ENCODE measurements around the gene BIN1.

Gene BIN1

DNA sequence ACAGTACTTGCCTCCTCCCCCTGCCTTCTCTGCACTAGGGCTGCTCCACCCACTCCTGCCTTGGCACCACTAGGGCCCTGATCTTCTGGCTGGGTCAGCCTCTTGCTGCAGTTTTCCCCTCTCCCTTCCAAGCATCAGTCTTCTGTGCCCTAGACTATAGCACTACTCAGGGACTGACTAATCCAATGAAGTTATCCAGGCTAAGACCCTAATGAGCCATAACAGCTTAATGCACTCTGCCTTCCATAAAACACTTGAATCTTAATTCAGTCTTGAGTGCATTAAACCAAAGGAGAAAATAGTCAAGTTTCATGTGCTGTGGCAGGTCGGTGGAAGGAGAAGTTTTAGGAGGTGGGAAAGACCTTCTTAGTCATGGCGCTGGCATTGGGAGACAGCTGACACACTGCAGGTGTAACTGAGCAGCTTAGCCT lies 95.7 kb downstream of the BIN1 start:
- no peak overlapping the region for H3K4me2 ChIP-seq (ENCODE audit: low read depth, low read length)
- no peaks in the 10 kb centered on the region for H3K9me3 ChIP-seq (replicated peaks; ENCODE audit: insufficient read depth, low read length)
- no peaks in the 10 kb centered on the region for H4K20me1 ChIP-seq (ENCODE audit: insufficient read depth, low read length)
- H3K79me2 ChIP-seq (ENCODE audit: low read length) = no peaks in the 10 kb centered on the region
- H3K36me3 ChIP-seq (replicated peaks; ENCODE audit: insufficient read depth, low read length) = no peaks in the 10 kb centered on the region
- H3K27ac ChIP-seq (ENCODE audit: low read length) = no peak overlapping the region
- TF ChIP-seq EZH2 (optimal IDR thresholded peaks at IDR 0.05; ENCODE audit: low read depth, low read length) = no peak
- TF ChIP-seq EZH2phosphoT487 (IDR thresholded peaks at IDR 0.05; ENCODE audit: low read length) = no peak
- TF ChIP-seq, protein P1, sequence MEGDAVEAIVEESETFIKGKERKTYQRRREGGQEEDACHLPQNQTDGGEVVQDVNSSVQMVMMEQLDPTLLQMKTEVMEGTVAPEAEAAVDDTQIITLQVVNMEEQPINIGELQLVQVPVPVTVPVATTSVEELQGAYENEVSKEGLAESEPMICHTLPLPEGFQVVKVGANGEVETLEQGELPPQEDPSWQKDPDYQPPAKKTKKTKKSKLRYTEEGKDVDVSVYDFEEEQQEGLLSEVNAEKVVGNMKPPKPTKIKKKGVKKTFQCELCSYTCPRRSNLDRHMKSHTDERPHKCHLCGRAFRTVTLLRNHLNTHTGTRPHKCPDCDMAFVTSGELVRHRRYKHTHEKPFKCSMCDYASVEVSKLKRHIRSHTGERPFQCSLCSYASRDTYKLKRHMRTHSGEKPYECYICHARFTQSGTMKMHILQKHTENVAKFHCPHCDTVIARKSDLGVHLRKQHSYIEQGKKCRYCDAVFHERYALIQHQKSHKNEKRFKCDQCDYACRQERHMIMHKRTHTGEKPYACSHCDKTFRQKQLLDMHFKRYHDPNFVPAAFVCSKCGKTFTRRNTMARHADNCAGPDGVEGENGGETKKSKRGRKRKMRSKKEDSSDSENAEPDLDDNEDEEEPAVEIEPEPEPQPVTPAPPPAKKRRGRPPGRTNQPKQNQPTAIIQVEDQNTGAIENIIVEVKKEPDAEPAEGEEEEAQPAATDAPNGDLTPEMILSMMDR (IDR thresholded peaks at IDR 0.05; ENCODE audit: low read length) = no peak
- H2AFZ ChIP-seq (ENCODE audit: low read length) = no peak overlapping the region
- no peaks in the 10 kb centered on the region for H3K4me1 ChIP-seq (ENCODE audit: low read length)
- H3K9me2 ChIP-seq (replicated peaks; ENCODE audit: insufficient read depth, low read length) = no peaks in the 10 kb centered on the region
- no peak overlapping the region for H3K9ac ChIP-seq (ENCODE audit: low read length)
- H3K4me3 ChIP-seq (ENCODE audit: low read length) = no peak overlapping the region
- H3F3A ChIP-seq (ENCODE audit: insufficient read depth, low read length) = no peaks in the 10 kb centered on the region
- no peak for DNase-seq
- H3K27me3 ChIP-seq (replicated peaks; ENCODE audit: insufficient read depth, low read length) = no peaks in the 10 kb centered on the region

DNA sequence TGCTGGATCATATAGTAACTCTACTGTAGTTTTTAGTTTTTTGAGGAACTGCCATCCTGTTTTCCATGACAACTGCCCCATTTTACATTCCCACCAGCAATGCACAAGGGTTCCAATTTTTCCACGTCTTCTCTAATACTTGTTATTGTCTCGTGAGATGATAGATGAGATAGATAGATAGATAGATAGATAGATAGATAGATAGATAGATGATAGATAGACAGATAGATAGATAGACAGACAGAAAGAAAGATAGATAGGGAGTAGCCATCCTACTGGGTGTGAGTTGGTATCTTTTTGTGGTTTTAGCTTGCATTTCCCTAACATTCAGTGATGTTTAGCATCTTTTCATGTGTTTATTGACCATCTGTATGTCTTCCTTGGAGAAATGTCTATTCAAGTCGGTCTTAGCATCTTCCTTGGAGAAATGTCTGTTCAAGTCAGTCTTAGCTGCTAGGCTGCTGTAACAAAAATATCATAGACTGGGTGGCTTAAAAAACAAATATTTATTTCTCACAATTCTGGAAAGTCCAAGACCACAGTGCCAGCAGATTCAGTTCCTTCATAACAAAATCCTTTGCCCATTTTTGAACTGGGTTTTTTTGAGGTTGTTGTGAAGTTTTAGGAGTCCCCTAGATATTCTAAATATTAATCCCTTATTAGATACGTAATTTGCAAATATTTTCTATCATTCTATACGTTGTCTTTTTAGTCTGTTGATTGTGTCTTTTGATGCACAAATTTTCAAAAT lies 98.5 kb downstream of the BIN1 start:
- H3K4me3 ChIP-seq (ENCODE audit: low read length) = no peak overlapping the region
- DNase-seq = no peak
- H3K27me3 ChIP-seq (replicated peaks; ENCODE audit: insufficient read depth, low read length) = no peaks in the 10 kb centered on the region
- H4K20me1 ChIP-seq (ENCODE audit: insufficient read depth, low read length) = no peaks in the 10 kb centered on the region
- H3K4me2 ChIP-seq (ENCODE audit: low read depth, low read length) = no peak overlapping the region
- H3K27ac ChIP-seq (ENCODE audit: low read length) = no peak overlapping the region
- no peak overlapping the region for H3K9ac ChIP-seq (ENCODE audit: low read length)
- no peaks in the 10 kb centered on the region for H3K9me3 ChIP-seq (replicated peaks; ENCODE audit: insufficient read depth, low read length)
- no peak overlapping the region for H2AFZ ChIP-seq (ENCODE audit: low read length)
- TF ChIP-seq EZH2phosphoT487 (IDR thresholded peaks at IDR 0.05; ENCODE audit: low read length) = no peak
- TF ChIP-seq EZH2 (optimal IDR thresholded peaks at IDR 0.05; ENCODE audit: low read depth, low read length) = no peak
- TF ChIP-seq, protein P1 (IDR thresholded peaks at IDR 0.05; ENCODE audit: low read length) = no peak
- no peaks in the 10 kb centered on the region for H3K9me2 ChIP-seq (replicated peaks; ENCODE audit: insufficient read depth, low read length)
- H3K79me2 ChIP-seq (ENCODE audit: low read length) = no peaks in the 10 kb centered on the region
- no peaks in the 10 kb centered on the region for H3F3A ChIP-seq (ENCODE audit: insufficient read depth, low read length)
- H3K36me3 ChIP-seq (replicated peaks; ENCODE audit: insufficient read depth, low read length) = no peaks in the 10 kb centered on the region
- H3K4me1 ChIP-seq (ENCODE audit: low read length) = no peaks in the 10 kb centered on the region

DNA sequence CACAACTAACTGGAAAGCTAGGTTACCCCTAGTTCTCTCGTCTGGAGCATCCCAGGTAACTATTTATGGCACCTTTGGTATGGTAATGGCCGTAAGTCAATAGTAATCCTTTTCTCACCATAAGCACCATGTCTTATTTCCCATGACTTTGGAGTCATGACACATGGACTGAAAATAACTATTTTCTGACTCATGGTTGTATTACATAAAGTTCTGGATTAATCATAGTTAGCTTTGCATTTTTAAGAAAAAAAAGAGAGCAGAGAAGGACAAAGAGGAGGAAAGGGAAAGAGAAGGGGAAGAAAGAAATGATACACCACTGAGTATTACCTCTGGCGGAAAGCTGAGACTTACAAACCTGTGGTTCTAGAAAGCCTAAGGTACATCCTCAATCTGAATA lies 99.3 kb downstream of the BIN1 start:
- no peak overlapping the region for H3K4me3 ChIP-seq (ENCODE audit: low read length)
- H3K27me3 ChIP-seq (replicated peaks; ENCODE audit: insufficient read depth, low read length) = no peaks in the 10 kb centered on the region
- no peak overlapping the region for H2AFZ ChIP-seq (ENCODE audit: low read length)
- H3K9me2 ChIP-seq (replicated peaks; ENCODE audit: insufficient read depth, low read length) = no peaks in the 10 kb centered on the region
- no peaks in the 10 kb centered on the region for H4K20me1 ChIP-seq (ENCODE audit: insufficient read depth, low read length)
- TF ChIP-seq EZH2phosphoT487 (IDR thresholded peaks at IDR 0.05; ENCODE audit: low read length) = no peak
- H3K27ac ChIP-seq (ENCODE audit: low read length) = no peak overlapping the region
- no peaks in the 10 kb centered on the region for H3K9me3 ChIP-seq (replicated peaks; ENCODE audit: insufficient read depth, low read length)
- H3K4me2 ChIP-seq (ENCODE audit: low read depth, low read length) = no peak overlapping the region
- no peak overlapping the region for H3K9ac ChIP-seq (ENCODE audit: low read length)
- H3K4me1 ChIP-seq (ENCODE audit: low read length) = no peaks in the 10 kb centered on the region
- no peaks in the 10 kb centered on the region for H3F3A ChIP-seq (ENCODE audit: insufficient read depth, low read length)
- no peak for DNase-seq
- no peaks in the 10 kb centered on the region for H3K79me2 ChIP-seq (ENCODE audit: low read length)
- H3K36me3 ChIP-seq (replicated peaks; ENCODE audit: insufficient read depth, low read length) = no peaks in the 10 kb centered on the region

DNA sequence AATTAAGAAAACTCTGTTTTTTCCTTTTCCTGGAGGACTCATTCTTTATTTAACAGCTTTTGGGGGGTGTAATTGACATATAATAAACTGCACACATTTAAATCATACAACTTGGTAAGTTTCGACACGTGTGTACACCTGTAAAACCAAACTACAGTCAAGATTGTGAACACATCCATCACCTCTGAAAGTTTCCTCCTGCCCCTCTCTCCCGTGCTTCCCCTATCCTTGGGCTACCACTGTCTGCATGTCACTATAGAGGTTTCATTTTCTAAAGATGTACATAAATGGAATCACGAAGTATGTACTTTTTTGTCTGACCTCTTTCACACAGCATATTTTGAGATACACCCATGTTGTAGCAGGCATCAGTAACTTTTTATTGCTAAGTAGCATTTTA lies 100.0 kb downstream of the BIN1 start:
- H3K79me2 ChIP-seq (ENCODE audit: low read length) = no peaks in the 10 kb centered on the region
- no peak overlapping the region for H2AFZ ChIP-seq (ENCODE audit: low read length)
- no peak overlapping the region for H3K27ac ChIP-seq (ENCODE audit: low read length)
- no peaks in the 10 kb centered on the region for H3K4me1 ChIP-seq (ENCODE audit: low read length)
- no peaks in the 10 kb centered on the region for H3K27me3 ChIP-seq (replicated peaks; ENCODE audit: insufficient read depth, low read length)
- TF ChIP-seq EZH2 (optimal IDR thresholded peaks at IDR 0.05; ENCODE audit: low read depth, low read length) = no peak
- no peak for TF ChIP-seq EZH2phosphoT487 (IDR thresholded peaks at IDR 0.05; ENCODE audit: low read length)
- TF ChIP-seq, protein P1 (IDR thresholded peaks at IDR 0.05; ENCODE audit: low read length) = no peak
- no peaks in the 10 kb centered on the region for H4K20me1 ChIP-seq (ENCODE audit: insufficient read depth, low read length)
- no peak overlapping the region for H3K4me3 ChIP-seq (ENCODE audit: low read length)
- DNase-seq = no peak
- no peaks in the 10 kb centered on the region for H3F3A ChIP-seq (ENCODE audit: insufficient read depth, low read length)
- H3K9me2 ChIP-seq (replicated peaks; ENCODE audit: insufficient read depth, low read length) = no peaks in the 10 kb centered on the region
- H3K9me3 ChIP-seq (replicated peaks; ENCODE audit: insufficient read depth, low read length) = no peaks in the 10 kb centered on the region
- no peaks in the 10 kb centered on the region for H3K36me3 ChIP-seq (replicated peaks; ENCODE audit: insufficient read depth, low read length)
- H3K4me2 ChIP-seq (ENCODE audit: low read depth, low read length) = no peak overlapping the region
- H3K9ac ChIP-seq (ENCODE audit: low read length) = no peak overlapping the region
